Natural killer cell (primary cell): Measurements from ENCODE around the gene ZFAND2A. TPM values are rescaled to one million over a fixed set of nuclear protein-coding genes. Genes with fewer than 3 reads are reported as not detected.

Experiments
- ATAC-seq, 3 donors: fragments of 150-1000 bp in 2 of 3; fragments of 200-7000 bp in 1 of 3; cut with Tn5 transposase; 1 replicate in 1 of 3; 2 replicates in 2 of 3; pipeline ENCODE4 v1.10.0; 2021; ENCODE audit warnings: mild to moderate bottlenecking in 2 of 3, moderate library complexity in 2 of 3
- DNase-seq, 2 donors: peaks; one replicate each; pipeline versions ENCODE4 v3.0.0 to v3.0.0-alpha.2; 2013 to 2021; ENCODE audit warnings: mixed read lengths in 1 of 2
- H3K27ac ChIP-seq: one replicate; pipeline ENCODE4 v1.5.1; 2013; ENCODE audit warnings: mild to moderate bottlenecking, low read length
- H3K27me3 ChIP-seq: one replicate; pipeline ENCODE4 v1.6.1; 2013; ENCODE audit warnings: low read length; ENCODE audit not compliant: control insufficient read depth, insufficient read depth
- H3K36me3 ChIP-seq: one replicate; pipeline ENCODE4 v1.6.1; 2013; ENCODE audit warnings: low read length; ENCODE audit not compliant: control insufficient read depth, insufficient read depth
- H3K4me1 ChIP-seq: one replicate; pipeline ENCODE4 v1.6.1; 2013; ENCODE audit warnings: low read length; ENCODE audit not compliant: control insufficient read depth, insufficient read depth
- H3K4me3 ChIP-seq: one replicate; pipeline ENCODE4 v1.5.1; 2013; ENCODE audit warnings: low read length
- H3K9me3 ChIP-seq: one replicate; pipeline ENCODE4 v1.6.1; 2013; ENCODE audit warnings: low read length; ENCODE audit not compliant: control insufficient read depth, insufficient read depth
- H3K27ac Mint-ChIP-seq, 2 donors: one replicate each; pipeline ENCODE4 v1.8.0; 2022; ENCODE audit warnings: mild to moderate bottlenecking in 2 of 2, mixed read lengths in 2 of 2, moderate library complexity in 1 of 2
- H3K27me3 Mint-ChIP-seq, 2 donors: one replicate each; pipeline ENCODE4 v1.8.0; 2022; ENCODE audit warnings: low read depth in 2 of 2, mixed read lengths in 2 of 2
- H3K36me3 Mint-ChIP-seq: one replicate; pipeline ENCODE4 v1.8.0; 2022; ENCODE audit warnings: mixed read lengths
- H3K4me1 Mint-ChIP-seq, 2 donors: one replicate each; pipeline ENCODE4 v1.8.0; 2022; ENCODE audit warnings: mixed read lengths in 2 of 2
- H3K4me3 Mint-ChIP-seq: one replicate; pipeline ENCODE4 v1.8.0; 2022; ENCODE audit warnings: mild to moderate bottlenecking, moderate library complexity, mixed read lengths
- H3K9me3 Mint-ChIP-seq, 2 donors: one replicate each; pipeline ENCODE4 v1.8.0; 2022; ENCODE audit warnings: mixed read lengths in 2 of 2
- CTCF ChIP-seq: fragments of 200-600 bp; IDR thresholded peaks from one replicate; pipeline ENCODE4 v1.8.0; 2022; ENCODE audit warnings: antibody characterized with exemption
- WGBS: methylation state at CpG from one replicate; pipeline ENCODE4 v1.1.7; 2013; ENCODE audit warnings: missing lambda C conversion rate; ENCODE audit not compliant: insufficient coverage; 5-methylcytosine and 5-hydroxymethylcytosine counted together
- intact Hi-C: fragments of 100-400 bp; cut with micrococcal nuclease; formaldehyde crosslinking; loops from one replicate; pipeline ENCODE4 v1.14.2; 2022
- total RNA-seq, 4 donors: library from RNA; stranded (reverse); fragments of 120-200 nt in 1 of 4; gene quantifications; one replicate each; pipeline versions ENCODE4 v1.2.3 to v1.2.4, GENCODE V29; 2013 to 2022

The ZFAND2A gene
- total RNA-seq, 3 donors from 2014 or later (not counting 1 experiment from before 2014, with no cell fraction given), result 99.1 to 122 (median 106) TPM

DNA sequence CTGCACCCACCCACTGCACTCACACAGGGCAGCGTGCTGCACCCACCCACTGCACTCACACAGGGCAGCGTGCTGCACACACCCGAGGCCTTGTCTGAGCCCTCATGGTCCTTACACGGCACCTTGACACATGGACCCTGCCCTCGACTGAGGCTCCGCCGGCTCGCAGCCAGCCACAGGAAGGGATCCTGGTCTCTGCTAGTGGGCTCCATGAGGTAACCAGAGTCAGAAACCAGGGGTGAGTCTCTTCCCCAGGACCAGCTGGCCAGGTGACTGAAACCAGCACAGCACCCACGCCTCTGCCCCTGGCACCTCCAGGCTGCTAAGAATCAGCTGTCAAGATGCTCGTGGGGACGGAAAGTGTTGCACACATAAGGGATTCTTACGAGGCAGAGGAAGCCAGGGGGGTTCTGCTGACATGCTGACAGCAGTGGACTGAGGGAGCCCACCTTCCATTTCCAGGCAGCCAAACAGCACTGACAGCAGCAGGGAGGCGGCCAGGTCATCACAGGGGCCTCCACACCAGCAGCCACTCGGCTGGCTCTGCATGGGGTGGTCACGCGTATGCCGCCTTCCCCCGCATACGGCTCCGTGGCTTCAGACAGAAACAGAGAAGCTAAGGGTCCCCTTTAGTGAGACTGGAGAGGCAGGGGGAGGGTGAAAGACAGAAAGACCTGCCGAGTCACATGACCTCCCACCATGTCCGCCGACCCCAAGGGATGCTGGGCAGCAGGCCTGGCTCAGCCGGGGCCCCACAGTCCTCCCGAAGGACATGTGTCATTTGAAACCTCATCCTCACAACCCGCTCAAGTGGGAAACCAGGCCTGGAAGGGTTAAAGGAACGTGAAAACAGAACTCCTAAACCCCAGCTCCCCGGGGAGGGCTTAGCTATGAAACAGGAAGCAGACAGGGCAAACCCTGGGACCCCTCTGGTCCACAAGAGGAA is 37.8 kb downstream of the ZFAND2A start:
- no peaks in the 10 kb centered on the region for H3K27me3 Mint-ChIP-seq
- Histone ChIP-seq H3K27ac (no peak overlapping the region), H3K4me3 (no peak overlapping the region), H3K4me1 (no peaks in the 10 kb centered on the region), H3K9me3 (no peaks in the 10 kb centered on the region), H3K27me3 (no peaks in the 10 kb centered on the region), H3K36me3 (peaks cover 4% of the 10 kb centered on the region)
- H3K9me3 Mint-ChIP-seq, result no peaks in the 10 kb centered on the region
- H3K4me3 Mint-ChIP-seq, result no peak overlapping the region
- intact Hi-C loops, result no loop called here
- no peak for ATAC-seq
- no peaks in the 10 kb centered on the region for H3K36me3 Mint-ChIP-seq
- no peak overlapping the region for H3K27ac Mint-ChIP-seq
- peaks cover 3 to 8% of the 10 kb centered on the region in 2 donors for H3K4me1 Mint-ChIP-seq
- no peak for DNase-seq
- TF ChIP-seq CTCF, result no peak
- 75% methylated on average over 28 of the region's 28 CpGs for WGBS

DNA sequence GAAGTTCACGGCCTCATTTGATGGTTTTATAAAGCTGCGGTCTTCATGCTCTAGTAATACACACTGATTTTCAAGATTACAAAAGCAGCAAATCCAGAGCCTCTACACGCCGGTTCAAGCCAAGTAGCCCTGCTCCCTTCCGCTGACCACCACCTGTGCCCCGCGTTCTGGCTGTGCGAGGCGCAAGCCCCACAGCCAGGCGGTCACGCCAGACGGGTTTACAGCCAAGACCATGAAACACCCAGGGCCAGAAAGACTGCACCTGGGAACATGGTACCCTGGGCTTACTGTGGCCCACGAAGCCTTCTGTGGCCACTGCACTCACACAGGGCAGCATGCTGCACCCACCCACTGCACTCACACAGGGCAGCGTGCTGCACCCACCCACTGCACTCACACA is 38.5 kb downstream of the ZFAND2A start:
- H3K36me3 ChIP-seq, result no peaks in the 10 kb centered on the region
- Mint-ChIP-seq H3K9me3 (no peaks in the 10 kb centered on the region), H3K27me3 (no peaks in the 10 kb centered on the region), H3K4me3 (no peak overlapping the region), H3K27ac (no peak overlapping the region), H3K36me3 (no peaks in the 10 kb centered on the region), H3K4me1 (peaks cover 3 to 8% of the 10 kb centered on the region in 2 donors)
- ATAC-seq, result no peak
- intact Hi-C loops, result no loop called here
- no peaks in the 10 kb centered on the region for H3K4me1 ChIP-seq
- TF ChIP-seq CTCF, result no peak
- no peaks in the 10 kb centered on the region for H3K27me3 ChIP-seq
- 95% methylated on average over 13 of the region's 14 CpGs for WGBS
- no peak for DNase-seq
- no peak overlapping the region for H3K27ac ChIP-seq
- no peak overlapping the region for H3K4me3 ChIP-seq
- no peaks in the 10 kb centered on the region for H3K9me3 ChIP-seq

GRCh38 chr7:1120791-1121190 is 39.2 kb downstream of the ZFAND2A start:
- 96% methylated on average over 22 of the region's 22 CpGs for WGBS
- Histone ChIP-seq H3K36me3 (no peaks in the 10 kb centered on the region), H3K27ac (no peak overlapping the region), H3K9me3 (no peaks in the 10 kb centered on the region), H3K27me3 (no peaks in the 10 kb centered on the region), H3K4me3 (no peak overlapping the region), H3K4me1 (no peaks in the 10 kb centered on the region)
- H3K4me1 Mint-ChIP-seq, result peaks cover 3 to 8% of the 10 kb centered on the region in 2 donors
- DNase-seq (no peak), ATAC-seq (no peak)
- H3K27ac Mint-ChIP-seq, result no peak overlapping the region
- H3K36me3 Mint-ChIP-seq, result no peaks in the 10 kb centered on the region
- TF ChIP-seq CTCF, result no peak
- no peaks in the 10 kb centered on the region for H3K27me3 Mint-ChIP-seq
- no peak overlapping the region for H3K4me3 Mint-ChIP-seq
- H3K9me3 Mint-ChIP-seq, result no peaks in the 10 kb centered on the region
- intact Hi-C loops, result no loop called here
